A673 (cell line): ENCODE measurements around the gene ESPL1. TPM values are rescaled to one million over a fixed set of nuclear protein-coding genes. Genes with fewer than 3 reads are reported as not detected.
A peak's percentile ranks its signal among the peaks of the same experiment; 100 is the strongest.

Source experiments
- BruUV-seq: library from RNA; stranded (reverse); fragments of 400-500 nt; replicated peaks from 2 replicates; lab custom pipeline; 2021; lab: Mats Ljungman, UMichigan
- CTCF ChIA-PET: fragments of 300-600 bp; sonication (Branson Sonifier 250); formaldehyde crosslinking; loops from one replicate; lab custom pipeline; 2022; ENCODE audit warnings: antibody characterized with exemption; lab: Charles Lee
- POLR2A ChIA-PET: fragments of 300-600 bp; sonication (Branson Sonifier 250); formaldehyde crosslinking; loops from one replicate; lab custom pipeline; 2022; ENCODE audit warnings: antibody characterized with exemption; ENCODE audit not compliant: low non-redundant PET; lab: Charles Lee
- DNase-seq: peaks from one replicate; pipeline ENCODE4 v3.0.0-alpha.2; 2015; ENCODE audit warnings: low spot score
- H3K27ac ChIP-seq: fragments of 200-600 bp; sonication (generic); 2 replicates; pipeline ENCODE4 v1.5.1; 2016; ENCODE audit warnings: mixed run types, low read depth, mild to moderate bottlenecking, mixed read lengths, antibody characterized with exemption, low read length; ENCODE audit not compliant: poor library complexity, severe bottlenecking
- H3K27me3 ChIP-seq: fragments of 200-600 bp; sonication (generic); replicated peaks from 2 replicates; pipeline ENCODE4 v1.6.1; 2017; ENCODE audit warnings: mixed run types, low read depth, mild to moderate bottlenecking, mixed read lengths, antibody characterized with exemption, low read length; ENCODE audit not compliant: insufficient read depth, poor library complexity
- H3K36me3 ChIP-seq: fragments of 200-600 bp; sonication (generic); 2 replicates; pipeline ENCODE4 v1.6.1; 2016; ENCODE audit warnings: mixed run types, mild to moderate bottlenecking, mixed read lengths, antibody characterized with exemption, low read length; ENCODE audit not compliant: insufficient read depth, poor library complexity, severe bottlenecking
- H3K4me1 ChIP-seq: fragments of 200-600 bp; sonication (generic); 2 replicates; pipeline ENCODE4 v1.6.1; 2017; ENCODE audit warnings: mixed run types, mild to moderate bottlenecking, mixed read lengths, antibody characterized with exemption, low read length; ENCODE audit not compliant: insufficient read depth, poor library complexity, severe bottlenecking
- H3K4me3 ChIP-seq: fragments of 200-600 bp; sonication (generic); 2 replicates; pipeline ENCODE4 v1.5.1; 2016; ENCODE audit warnings: low read depth, mixed run types, mild to moderate bottlenecking, mixed read lengths, low read length; ENCODE audit not compliant: poor library complexity, severe bottlenecking
- H3K9me3 ChIP-seq: fragments of 200-600 bp; sonication (generic); 2 replicates; pipeline ENCODE4 v1.6.1; 2016; ENCODE audit warnings: mixed run types, low read depth, mild to moderate bottlenecking, mixed read lengths, antibody characterized with exemption, low read length; ENCODE audit not compliant: poor library complexity, severe bottlenecking
- EZH2 ChIP-seq: fragments of 200-600 bp; sonication (generic); IDR thresholded peaks from 2 replicates; pipeline ENCODE4 v1.6.1; 2017; ENCODE audit warnings: borderline replicate concordance, low read depth, mild to moderate bottlenecking, mixed read lengths, antibody characterized with exemption, low read length; ENCODE audit not compliant: poor library complexity, severe bottlenecking
- intact Hi-C: fragments of 100-400 bp; cut with micrococcal nuclease; formaldehyde crosslinking; loops from one replicate; pipeline ENCODE4 v1.10.0; 2022; ENCODE audit not compliant: unreplicated experiment
- total RNA-seq: library from RNA; stranded (reverse); gene quantifications from 2 replicates; pipeline ENCODE4 v1.2.3, GENCODE V29; 2021
- TF ChIP-seq, protein P1 (sequence below): fragments of 300-800, 200-600 bp; sonication (generic); conservative IDR thresholded peaks from 2 replicates; pipeline ENCODE4 v1.5.1; 2017; ENCODE audit warnings: low read depth, mild to moderate bottlenecking, antibody characterized with exemption, low read length, moderate library complexity, mixed read lengths

ESPL1 gene
- total RNA-seq, 1 experiment from 2014 or later: 99.1 TPM

DNA sequence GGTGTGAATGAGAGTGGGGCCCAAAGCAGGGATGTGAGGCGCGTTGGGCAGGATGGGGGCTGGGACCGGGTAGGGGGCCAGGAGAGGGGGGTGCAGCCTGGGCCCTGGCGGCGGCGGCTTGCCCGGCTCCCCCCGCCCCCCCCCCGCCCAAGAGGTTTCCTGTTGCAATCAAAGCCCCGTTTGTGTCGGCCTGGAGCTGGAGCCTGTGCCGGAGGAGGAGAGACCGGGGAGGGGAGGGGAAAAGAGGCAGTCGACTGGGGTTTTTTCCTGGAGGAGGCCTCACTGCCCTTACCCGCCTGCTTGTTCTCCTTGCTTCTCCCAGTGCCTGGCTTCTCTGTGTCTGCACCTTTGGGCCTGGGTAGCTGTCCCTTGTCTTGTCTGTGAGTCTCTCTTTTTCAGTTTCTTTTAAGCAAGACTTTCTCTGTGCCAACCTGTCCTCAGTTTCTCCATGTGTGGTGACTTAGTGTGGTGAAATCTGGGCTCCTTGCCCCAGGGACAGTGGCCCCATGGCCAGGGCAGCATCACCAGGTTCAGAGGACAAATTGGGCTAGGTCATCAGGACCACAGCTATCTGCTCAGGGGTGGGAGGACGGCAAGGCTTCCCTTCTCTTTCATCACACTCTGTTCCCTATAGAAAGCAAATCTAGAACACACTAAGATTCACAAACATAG is 44.6 kb upstream of the ESPL1 start:
- Histone ChIP-seq H3K9me3 (no peaks in the 10 kb centered on the region), H3K36me3 (no peaks in the 10 kb centered on the region), H3K27me3 (no peaks in the 10 kb centered on the region), H3K4me1 (peaks cover 50% of the 10 kb centered on the region), H3K4me3 (no peak overlapping the region), H3K27ac (peak overlapping the region; percentile 57)
- ChIA-PET CTCF (interaction anchor here (0.5 kb wide), 1 partner anchor 10 kb away, joined by 4 read pairs; no protein-coding TSS in a partner anchor), POLR2A (no interaction called here)
- no TSS peak for BruUV-seq
- TF ChIP-seq, protein P1, sequence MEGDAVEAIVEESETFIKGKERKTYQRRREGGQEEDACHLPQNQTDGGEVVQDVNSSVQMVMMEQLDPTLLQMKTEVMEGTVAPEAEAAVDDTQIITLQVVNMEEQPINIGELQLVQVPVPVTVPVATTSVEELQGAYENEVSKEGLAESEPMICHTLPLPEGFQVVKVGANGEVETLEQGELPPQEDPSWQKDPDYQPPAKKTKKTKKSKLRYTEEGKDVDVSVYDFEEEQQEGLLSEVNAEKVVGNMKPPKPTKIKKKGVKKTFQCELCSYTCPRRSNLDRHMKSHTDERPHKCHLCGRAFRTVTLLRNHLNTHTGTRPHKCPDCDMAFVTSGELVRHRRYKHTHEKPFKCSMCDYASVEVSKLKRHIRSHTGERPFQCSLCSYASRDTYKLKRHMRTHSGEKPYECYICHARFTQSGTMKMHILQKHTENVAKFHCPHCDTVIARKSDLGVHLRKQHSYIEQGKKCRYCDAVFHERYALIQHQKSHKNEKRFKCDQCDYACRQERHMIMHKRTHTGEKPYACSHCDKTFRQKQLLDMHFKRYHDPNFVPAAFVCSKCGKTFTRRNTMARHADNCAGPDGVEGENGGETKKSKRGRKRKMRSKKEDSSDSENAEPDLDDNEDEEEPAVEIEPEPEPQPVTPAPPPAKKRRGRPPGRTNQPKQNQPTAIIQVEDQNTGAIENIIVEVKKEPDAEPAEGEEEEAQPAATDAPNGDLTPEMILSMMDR: no peak
- no peak for TF ChIP-seq EZH2
- peak; percentile 50 for DNase-seq
- intact Hi-C loops: loop anchor here (5.0 kb wide), 1 partner anchor 44 kb away; the partner anchor contains the start of gene ESPL1

DNA sequence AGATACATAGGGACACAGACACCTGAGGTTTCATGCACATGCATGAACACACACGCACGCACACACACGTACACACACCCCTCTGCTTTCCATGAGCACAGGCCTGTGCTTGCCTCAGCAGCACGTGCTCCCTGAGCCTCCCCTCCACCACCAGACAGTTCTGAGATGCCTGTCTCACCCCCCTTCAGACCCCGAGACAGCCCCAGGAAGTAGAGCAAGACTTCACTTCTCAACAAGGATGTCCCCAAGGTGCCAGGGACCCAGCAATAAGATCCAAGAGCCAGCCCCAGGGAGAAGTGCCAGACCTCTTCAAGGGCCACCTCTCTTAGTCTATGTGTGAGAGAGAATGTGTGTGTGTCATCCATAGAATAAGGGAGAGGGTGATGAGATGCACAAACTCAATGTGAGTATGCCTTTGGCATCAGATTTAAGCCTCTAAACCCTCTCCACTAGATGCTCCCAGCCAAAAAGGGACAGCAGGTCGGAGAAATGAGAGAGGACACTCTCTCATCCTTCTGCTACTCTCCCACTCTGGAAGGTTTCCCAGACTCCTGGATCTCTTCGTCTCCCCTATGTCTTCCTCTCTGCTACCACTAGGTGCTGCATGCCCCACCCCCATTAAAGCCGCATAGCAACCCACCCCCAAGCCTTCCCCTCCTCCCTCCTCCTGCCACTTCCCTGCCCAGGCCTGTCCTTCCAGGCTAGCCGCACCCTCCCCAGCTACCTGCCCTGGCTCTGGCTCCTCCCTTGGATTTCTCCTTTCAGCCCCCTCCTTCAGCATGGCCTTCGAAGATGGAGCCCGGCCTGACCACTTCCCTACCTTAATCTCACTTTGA is 43.8 kb upstream of the ESPL1 start:
- Histone ChIP-seq H3K36me3 (no peaks in the 10 kb centered on the region), H3K9me3 (no peaks in the 10 kb centered on the region), H3K4me3 (no peak overlapping the region), H3K27me3 (no peaks in the 10 kb centered on the region), H3K4me1 (peaks cover 43% of the 10 kb centered on the region), H3K27ac (peak overlapping the region; percentile 53)
- intact Hi-C loops: loop anchor here (5.0 kb wide), 1 partner anchor 43 kb away; the partner anchor contains the start of gene ESPL1
- DNase-seq: peak; percentile 50
- ChIA-PET POLR2A (no interaction called here), CTCF (no interaction called here)
- no peak for TF ChIP-seq EZH2
- TF ChIP-seq, protein P1: peak; percentile 35; the same call in 1 of the 2 replicates
- no TSS peak for BruUV-seq

DNA sequence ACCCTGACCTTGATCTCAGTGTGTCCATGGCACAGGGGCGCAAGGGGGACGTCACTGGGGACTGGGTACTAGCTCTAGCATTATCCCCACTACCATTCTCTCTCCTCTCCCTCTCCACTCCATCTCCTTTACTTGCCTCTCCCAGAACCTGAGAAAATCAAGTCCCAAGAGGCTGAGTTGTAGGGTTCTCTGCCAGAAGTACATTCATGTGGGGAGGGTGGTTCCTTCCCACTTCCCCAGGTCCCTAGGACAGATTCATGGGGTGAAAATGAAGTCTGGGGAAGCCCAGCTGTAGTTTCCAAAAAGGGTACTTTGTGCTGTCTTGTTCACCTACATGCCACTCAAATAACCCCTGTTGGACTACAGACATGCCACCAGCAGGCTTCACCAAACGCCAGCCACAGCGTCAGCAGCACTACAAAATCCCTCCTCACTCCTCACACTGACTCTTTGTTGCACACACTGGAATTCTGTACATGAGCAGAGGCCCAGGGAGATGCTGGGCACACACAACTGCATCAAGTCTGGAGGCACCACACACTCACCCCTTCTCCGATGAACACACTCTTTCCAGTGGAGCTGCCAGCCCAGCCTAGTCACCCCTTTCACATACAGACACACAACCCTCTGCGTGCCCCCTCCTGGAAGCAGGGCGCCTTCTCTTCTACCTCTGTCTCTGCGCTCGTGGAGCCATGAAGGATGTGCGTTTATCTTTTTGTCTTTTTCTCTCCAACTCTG is 43.0 kb upstream of the ESPL1 start:
- no peak for DNase-seq
- Histone ChIP-seq H3K27me3 (no peaks in the 10 kb centered on the region), H3K4me1 (peaks cover 39% of the 10 kb centered on the region), H3K9me3 (no peaks in the 10 kb centered on the region), H3K27ac (peak overlapping the region; percentile 16), H3K36me3 (no peaks in the 10 kb centered on the region), H3K4me3 (no peak overlapping the region)
- BruUV-seq: no TSS peak
- ChIA-PET CTCF (no interaction called here), POLR2A (interaction anchor here (0.9 kb wide), 1 partner anchor 61 kb away, joined by 3 read pairs; no protein-coding TSS in a partner anchor)
- no peak for TF ChIP-seq EZH2
- TF ChIP-seq, protein P1: no peak
- intact Hi-C loops: loop anchor here (5.0 kb wide), 1 partner anchor 42 kb away; the partner anchor contains the start of gene ESPL1
